Kidney epithelial cell (primary cell): ENCODE results near the gene OR9A2. TPM values are rescaled to one million over a fixed set of nuclear protein-coding genes. Genes with fewer than 3 reads are reported as not detected.

Source experiments
- DNase-seq: peaks from one replicate; pipeline ENCODE4 v3.0.0-alpha.2; 2010; ENCODE audit warnings: low read depth
- H3K27me3 ChIP-seq: 2 replicates; pipeline ENCODE4 v1.6.0; 2011; ENCODE audit warnings: low read length; ENCODE audit not compliant: control insufficient read depth, insufficient read depth
- H3K36me3 ChIP-seq: 2 replicates; pipeline ENCODE4 v1.5.1; 2011; ENCODE audit warnings: low read length; ENCODE audit not compliant: control insufficient read depth, insufficient read depth
- H3K4me3 ChIP-seq: 2 replicates; pipeline ENCODE4 v1.5.1; 2011; ENCODE audit warnings: low read depth, mild to moderate bottlenecking, control low read depth, low read length
- CTCF ChIP-seq: IDR thresholded peaks from 2 replicates; pipeline ENCODE4 v1.5.1; 2011; ENCODE audit warnings: mild to moderate bottlenecking, moderate library complexity, low read length, control low read depth, inconsistent platforms; ENCODE audit not compliant: insufficient read depth, poor library complexity, severe bottlenecking
- total RNA-seq: library from RNA; depleted of rRNA; stranded (reverse); fragments of >200 nt; gene quantifications from 2 replicates; pipeline ENCODE4 v1.2.3, GENCODE V29; 2015

OR9A2 gene
- total RNA-seq, 1 donor from 2014 or later, result not detected

- peak; percentile 7 for TF ChIP-seq CTCF
- H3K36me3 ChIP-seq, result no peaks in the 10 kb centered on the region
- H3K27me3 ChIP-seq, result no peaks in the 10 kb centered on the region
- no peak overlapping the region for H3K4me3 ChIP-seq
- DNase-seq, result no peak
Observed at GRCh38 chr7:143002106-143002505, 24.8 kb downstream of the OR9A2 start.

- TF ChIP-seq CTCF, result no peak
- Histone ChIP-seq H3K27me3 (no peaks in the 10 kb centered on the region), H3K36me3 (no peaks in the 10 kb centered on the region), H3K4me3 (no peak overlapping the region)
- DNase-seq, result no peak
Observed at GRCh38 chr7:143000648-143001047, 26.3 kb downstream of the OR9A2 start.

GRCh38 chr7:142999793-143000192, 27.1 kb downstream of the OR9A2 start:
- Histone ChIP-seq H3K36me3 (no peaks in the 10 kb centered on the region), H3K27me3 (no peaks in the 10 kb centered on the region), H3K4me3 (no peak overlapping the region)
- TF ChIP-seq CTCF, result no peak
- DNase-seq, result no peak

- no peak for TF ChIP-seq CTCF
- Histone ChIP-seq H3K36me3 (no peaks in the 10 kb centered on the region), H3K4me3 (no peak overlapping the region), H3K27me3 (no peaks in the 10 kb centered on the region)
- DNase-seq, result no peak
Observed at GRCh38 chr7:142998966-142999365, 28.0 kb downstream of the OR9A2 start.

- Histone ChIP-seq H3K36me3 (no peaks in the 10 kb centered on the region), H3K27me3 (no peaks in the 10 kb centered on the region), H3K4me3 (no peak overlapping the region)
- DNase-seq, result no peak
- no peak for TF ChIP-seq CTCF
Observed at GRCh38 chr7:142997456-142997989, 29.4 kb downstream of the OR9A2 start.

- Histone ChIP-seq H3K4me3 (no peak overlapping the region), H3K27me3 (no peaks in the 10 kb centered on the region), H3K36me3 (no peaks in the 10 kb centered on the region)
- no peak for TF ChIP-seq CTCF
- DNase-seq, result no peak
Observed at GRCh38 chr7:142992427-142992826, 34.5 kb downstream of the OR9A2 start.
